GM18861 (cell line): ENCODE measurements around the gene VEPH1.
A peak's percentile ranks its signal among the peaks of the same experiment; 100 is the strongest.

Experiments used
- ATAC-seq: cut with Tn5 transposase; IDR thresholded peaks from one replicate; pipeline ENCODE4 v1.9.1; 2021; ENCODE audit not compliant: unreplicated experiment

Gene VEPH1

DNA sequence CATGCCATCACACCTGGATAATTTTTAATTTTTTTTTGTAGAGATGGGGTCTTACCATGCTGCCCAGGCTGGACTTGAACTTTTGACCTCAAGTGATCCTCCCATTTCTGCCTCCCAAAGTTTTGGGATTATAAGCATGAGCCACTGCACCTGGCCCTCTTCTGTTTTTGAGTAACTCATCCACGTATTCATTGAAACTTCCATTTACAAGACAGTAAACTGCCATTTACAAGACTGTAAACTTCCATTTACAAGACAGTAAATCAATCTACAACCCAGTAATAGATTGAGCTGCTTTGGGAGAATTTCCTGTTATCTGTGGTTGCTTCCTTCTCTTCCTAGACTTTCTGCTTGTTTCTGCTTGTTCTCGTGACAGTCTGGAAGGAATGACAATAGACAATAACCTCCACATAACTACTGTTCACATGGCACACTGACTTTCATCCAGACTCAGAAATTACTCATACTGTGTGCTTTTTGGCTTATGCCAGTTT, 228.5 kb downstream of the VEPH1 start:
- no peak for ATAC-seq

DNA sequence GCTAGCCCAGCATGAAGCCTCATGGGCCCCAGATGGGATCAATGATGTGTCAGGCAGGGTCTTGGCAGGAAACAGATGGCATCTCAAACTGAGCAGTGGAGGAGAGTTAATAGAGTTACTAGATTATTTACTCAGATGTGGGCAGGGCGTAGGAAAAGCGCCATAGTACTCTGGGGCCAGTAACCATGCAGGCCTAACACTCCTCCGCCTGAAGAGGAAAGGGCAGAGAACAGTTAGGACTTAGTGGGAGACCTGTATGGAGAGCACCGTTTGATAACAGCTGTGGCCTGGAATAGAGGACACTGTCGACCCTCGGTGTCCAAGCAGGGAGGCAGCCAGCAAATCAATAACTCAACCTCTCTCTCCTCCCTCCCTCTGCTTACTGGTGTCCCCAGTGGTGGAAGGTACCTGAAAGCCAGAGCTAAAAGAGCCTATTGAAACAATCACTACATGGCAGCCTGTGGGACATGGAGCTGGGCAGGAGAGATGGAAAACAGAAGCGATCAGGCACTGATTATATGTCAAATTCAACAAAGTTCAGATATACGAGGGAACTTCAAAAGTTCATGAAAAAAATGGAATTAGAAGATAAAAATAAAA, 231.8 kb downstream of the VEPH1 start:
- no peak for ATAC-seq

DNA sequence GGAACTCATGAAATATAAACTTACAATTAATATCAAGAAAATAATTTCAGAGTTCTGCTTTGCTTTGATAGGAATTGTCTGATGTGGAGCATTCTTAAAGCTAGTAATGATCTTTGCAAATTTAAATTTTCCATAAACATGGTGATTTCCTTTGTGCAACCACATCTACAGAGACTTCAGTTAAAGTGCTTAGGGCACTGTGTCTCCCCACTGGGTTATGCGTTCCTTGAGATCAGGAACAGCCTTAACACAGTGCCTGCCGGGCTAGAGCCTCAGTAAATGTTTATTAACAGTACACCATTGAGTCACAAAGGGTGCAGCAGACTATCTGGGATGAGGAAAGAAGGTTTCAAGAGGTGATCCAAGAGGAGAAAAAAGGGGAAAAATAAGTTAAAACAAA, 235.2 kb downstream of the VEPH1 start:
- ATAC-seq, result no peak

DNA sequence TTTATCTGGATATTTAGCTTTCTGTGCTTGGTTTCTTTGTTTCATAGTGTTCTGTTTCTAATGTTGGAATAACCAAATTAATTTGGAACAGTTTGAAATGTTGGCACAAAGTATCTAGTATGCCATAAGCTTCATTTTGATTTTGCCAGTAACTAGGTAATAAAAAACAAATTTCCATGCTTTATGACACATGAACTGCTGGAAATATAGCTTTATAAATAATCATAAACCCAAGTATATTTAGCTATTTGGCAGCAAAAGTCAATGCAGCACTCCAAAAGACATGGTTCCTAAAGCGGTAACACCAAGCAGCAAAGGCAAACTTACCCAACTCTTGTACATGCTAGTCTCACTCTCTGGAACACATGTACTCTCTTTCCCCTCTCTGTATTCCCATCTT, 237.3 kb downstream of the VEPH1 start:
- ATAC-seq, result no peak

DNA sequence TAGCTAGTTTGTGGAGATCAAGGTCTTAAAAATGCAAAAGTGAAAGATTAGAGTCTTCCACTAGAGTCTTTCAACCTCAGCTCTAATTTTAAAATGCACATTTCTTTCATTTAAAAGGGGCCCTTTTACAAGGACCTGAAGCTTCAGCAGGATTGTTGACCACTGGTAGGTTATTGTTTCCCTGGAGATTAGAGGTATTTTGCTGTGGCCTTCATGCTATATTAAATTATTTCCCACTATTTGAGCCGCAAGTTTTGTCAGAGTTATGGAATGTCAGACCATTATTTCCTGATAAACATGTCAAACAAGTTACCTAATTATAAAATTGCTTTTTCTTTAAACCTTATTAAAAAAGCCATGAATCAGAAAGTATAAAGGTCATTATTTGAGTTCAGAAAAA, 240.2 kb downstream of the VEPH1 start:
- ATAC-seq, result no peak

DNA sequence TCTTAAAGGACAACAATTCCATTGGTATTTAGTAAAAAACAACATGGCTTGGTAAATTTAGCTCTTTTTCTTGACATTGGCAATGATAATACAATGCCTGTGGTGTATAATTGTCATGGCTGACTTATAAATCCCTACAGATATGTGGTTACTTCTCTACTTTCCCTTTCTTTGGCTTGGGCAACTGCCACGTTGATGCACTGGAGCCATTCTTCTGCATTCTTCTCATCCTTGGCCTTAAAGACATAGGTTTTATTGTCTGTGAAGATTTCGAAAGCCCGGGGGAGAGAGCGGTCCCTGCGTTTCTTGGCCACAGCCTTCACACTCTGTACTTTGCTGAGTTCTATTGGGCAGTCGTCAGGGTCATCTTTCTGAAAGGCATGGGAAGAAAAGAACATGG, 242.2 kb downstream of the VEPH1 start:
- ATAC-seq, result no peak

DNA sequence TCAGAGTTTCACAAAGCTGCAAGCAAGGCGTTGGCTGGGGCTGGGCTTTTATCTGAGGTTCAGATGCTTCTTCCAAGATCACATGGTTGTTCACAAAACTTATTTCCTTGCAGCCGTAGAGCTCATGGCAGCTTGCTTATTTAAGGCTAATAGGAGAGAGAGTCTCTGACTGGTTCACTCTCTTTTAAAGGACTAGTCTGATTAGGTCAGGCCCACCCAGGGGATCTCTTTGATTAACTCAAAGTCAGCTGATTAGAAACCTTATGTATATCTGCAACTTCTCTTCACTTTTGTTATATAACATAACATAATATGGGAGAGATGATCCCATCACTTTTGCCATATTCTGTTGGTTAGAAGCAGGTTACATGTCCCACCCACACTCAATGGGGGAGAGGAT, 243.4 kb downstream of the VEPH1 start:
- no peak for ATAC-seq

DNA sequence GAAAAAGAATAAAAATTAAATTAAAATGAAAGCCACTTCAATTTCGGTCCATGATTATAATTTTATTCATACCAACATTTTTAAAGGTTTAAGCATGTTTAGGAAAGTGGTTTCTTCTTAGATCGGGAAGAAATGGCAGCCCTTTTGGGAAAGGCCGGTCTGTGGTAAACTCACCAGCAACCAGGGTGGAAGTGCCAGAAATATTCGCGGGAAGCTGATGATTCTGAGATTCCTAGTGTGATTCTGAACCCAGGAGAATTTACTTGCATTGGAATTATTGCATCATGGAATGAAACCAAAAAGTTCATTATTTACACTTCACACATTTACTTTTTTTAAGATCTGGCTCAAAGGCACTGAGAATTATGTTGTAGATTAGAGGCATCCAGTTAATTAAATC, 246.1 kb downstream of the VEPH1 start:
- no peak for ATAC-seq

DNA sequence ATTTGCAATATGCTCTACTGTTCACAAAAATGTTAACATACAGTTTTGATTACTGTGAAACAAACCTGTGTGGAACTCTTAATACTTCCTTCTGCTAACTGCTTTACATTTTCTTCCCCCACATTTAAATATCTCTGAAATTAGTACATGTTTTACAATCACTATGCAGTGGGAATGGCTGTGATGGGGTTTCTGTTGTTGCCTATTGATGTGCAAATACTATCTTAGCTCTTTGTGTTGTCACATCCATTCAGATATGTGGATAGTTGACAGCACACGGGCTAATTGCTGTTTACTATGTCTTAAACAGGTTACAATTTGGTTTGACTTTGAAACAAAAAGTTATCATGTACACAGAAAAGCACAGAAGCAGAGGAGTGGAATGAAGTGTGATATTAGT, 247.4 kb downstream of the VEPH1 start:
- ATAC-seq, result no peak

DNA sequence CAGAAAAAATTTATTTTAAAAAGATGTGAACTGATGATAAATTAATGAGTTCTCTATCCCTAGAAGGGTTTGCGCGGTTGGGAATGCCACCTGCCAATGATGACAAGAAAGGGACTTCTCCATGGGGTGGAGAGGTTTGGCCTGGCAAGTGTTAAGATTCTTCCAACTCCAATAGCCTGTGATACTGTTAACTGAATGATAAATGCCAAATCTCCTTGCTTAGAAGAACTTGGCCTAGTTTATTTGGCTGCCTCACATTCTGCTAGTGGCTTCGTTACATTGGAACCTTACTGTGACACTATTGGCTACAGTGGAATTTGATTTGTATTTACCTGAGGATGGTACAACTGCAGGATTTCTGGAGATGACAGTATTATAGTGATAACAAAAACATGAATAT, 251.5 kb downstream of the VEPH1 start:
- no peak for ATAC-seq

DNA sequence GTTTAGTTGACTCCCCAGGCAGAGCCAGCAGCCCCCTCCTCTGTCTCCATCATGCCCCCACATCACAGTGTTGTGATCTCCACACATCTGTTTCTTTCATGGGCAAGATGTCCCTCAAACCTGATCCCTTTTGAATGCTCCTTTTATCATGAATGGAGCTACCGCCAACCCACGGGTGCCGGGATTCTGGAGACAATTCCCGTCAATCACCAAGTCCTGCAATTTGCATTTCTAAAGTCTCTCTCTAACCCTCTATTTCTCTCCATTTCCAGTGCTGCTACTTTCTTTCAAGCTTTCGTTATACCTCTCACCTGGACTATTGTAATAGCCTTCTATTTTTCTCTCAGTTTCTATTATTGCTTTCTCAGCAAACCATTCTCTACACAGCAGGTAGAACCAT, 253.6 kb downstream of the VEPH1 start:
- no peak for ATAC-seq

DNA sequence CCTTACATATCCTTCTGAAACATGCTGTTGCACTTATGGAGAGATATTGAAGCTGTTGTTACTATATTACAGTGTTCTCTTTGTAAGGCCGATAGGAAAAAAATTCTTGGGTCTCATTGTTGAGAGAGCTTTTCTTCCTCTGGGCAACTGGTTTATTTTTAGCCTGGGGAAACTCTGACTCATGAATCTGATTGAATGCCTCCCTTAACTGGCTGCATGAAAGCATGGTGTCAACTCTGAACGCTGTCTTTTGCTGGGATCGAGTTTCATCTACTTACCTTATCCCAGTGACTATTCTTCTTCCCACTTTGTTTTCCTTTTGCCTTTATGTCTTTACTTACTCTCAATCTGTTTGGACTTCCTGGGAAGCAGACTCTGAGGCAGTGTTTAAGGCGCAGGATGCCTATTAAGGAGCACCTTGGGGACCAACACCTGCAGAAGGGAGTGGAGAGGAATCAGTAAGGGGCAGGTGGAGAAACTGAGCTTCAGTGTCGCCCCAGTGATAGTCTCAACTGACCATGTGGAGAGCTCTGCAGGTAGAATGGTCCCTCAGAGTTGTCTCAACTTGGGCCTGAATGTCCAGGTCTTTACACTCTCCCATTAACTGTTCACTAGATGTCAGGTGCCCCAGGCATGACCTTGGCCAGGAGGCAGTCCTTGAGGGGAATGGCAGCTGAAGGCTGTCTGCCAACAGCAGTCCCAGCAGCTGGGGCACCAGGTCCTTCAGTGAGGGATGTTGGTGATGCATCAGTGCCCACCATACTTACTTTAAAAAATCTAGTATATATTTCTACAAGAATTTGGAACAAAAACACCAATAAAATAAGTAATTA, 254.4 kb downstream of the VEPH1 start:
- ATAC-seq, result no peak

DNA sequence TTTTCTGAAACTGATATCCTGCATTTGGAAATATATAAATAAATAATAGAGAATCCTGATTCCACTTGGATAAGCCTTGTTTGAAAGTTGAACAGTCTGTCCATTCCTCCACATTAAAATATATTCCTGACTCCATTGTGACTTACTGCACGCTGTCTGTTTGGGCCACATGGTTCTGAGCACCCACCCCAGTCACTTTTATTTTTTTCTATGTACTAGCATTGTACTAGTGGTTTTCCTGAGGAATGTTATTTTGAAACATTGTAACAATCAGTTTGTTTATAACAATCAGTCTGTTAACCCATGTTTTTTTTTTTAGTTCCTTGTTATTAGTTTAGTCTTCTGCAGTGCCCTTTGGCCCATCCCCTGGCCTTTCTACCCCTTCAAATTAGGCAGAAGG, 255.8 kb downstream of the VEPH1 start:
- ATAC-seq, result no peak

DNA sequence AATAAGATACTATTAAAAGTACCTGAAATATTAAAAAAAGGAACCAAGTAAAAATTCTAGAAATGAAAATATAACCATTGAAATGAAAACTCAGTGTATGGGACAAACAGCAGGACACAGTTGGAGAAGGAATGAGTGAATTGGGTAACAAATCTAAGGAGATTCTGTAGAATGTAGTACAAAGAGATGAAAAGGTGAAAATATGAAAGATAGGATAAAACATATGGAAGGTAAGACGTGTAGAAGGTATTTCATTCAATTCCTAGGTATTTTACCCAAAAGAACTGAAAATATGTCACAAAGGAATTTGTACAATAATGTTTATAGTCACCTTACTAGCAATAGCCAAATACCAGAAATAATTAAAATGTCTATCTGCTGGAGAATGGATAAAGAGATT, 260.4 kb downstream of the VEPH1 start:
- ATAC-seq, result no peak

DNA sequence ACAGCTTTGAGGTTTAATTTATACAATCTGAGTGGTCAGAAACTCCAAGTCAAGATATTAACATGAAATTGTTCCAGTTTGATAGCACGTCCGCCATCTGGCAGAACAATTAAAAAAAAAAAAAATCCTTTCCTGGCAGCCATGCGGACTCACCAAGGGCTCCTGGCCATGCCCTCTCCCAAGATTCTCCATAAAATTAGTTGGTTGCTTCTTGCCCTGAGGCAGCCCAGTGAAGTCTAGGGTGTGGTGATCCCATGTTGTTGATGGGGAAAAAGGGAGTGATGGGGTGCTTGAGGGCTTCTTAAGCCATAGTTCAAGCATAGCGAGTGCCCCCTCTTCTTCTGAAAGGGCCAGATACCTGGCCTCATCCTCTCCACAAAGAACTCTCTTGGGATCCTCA, 261.6 kb downstream of the VEPH1 start:
- ATAC-seq, result no peak

DNA sequence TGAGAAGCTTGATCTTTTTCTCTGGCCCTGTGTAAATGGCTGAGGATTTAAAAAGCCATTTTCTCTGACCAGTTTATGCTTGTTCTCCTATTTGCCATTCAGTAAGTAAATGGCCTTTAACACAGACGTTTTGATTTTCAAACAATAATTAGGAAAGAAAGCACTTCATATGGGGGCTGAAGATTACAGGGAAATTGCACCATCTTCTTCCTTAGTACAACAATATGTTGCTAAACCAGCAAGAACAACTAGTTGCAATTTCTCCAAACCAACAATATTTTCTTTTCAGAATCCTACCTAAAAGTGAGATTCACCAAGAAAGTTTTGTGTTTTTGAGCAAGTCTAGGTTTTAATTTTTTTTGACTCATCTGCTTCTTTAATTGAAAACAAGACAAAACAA, 262.8 kb downstream of the VEPH1 start:
- no peak for ATAC-seq

DNA sequence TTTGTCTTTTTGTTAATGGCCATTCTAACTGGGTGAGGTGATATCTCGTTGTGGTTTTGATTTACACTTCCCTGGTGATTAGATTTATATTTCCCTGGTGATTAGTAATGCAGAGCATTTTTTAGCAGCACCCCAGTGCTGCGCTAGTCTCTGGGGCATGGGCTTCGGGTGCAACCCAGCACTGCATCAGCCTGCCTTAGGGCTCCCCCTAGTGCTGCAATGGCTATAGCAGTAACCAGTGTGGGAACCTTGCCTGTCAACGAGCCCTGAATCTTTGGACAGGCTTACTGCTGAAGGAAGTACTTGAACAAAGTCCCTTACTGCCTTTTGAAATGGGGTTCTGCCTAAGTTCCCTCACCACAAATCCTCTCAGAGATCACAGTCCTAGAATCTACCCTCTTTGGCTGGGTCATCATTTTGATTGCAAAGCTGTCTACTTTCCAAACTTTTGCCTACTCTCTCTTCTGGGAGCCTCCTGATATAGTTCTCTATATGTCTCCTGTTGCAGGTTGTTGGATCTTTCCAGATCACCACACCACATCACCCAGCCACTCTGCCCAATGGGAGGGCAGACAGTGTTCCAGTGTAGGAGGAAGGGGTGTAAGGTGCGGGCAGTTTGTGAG, 264.0 kb downstream of the VEPH1 start:
- peak; percentile 99 for ATAC-seq

DNA sequence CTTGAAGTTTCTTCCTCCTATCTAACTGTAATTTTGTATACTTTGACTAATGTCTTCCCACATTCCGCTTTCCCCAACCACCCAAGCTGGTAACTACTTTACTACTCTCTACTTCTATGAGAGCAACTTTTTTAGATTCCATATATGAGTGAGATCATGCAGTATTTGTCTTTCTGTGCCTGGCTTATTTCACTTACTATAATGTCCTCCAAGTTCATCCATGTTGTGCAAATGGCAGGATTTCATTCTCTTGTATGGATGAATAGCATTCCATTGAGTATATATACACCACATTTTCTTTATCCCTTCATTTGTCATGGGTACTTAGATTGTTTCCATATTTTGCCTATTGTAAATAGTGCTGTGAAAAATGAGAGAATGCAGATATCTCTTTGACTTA, 264.8 kb downstream of the VEPH1 start:
- ATAC-seq, result no peak

DNA sequence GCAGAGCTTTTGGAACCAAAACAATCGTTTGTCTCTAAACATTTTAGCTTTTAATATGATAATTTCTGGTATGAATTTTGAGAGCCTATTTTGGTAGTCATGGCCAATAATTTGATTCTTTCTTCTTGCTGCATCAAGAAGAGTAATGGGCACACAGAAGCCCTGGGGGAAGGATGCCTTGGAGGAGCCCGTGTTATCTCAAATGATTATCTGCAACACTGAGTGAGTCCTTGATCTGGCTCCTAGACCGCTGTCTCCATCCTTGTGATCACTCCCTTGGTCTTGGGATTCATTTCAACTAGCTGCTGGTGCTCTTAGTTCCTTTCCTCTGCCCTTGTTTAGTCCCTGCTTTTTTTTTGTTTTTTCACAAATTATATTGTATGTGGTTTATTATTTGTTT, 265.3 kb downstream of the VEPH1 start:
- ATAC-seq, result no peak

DNA sequence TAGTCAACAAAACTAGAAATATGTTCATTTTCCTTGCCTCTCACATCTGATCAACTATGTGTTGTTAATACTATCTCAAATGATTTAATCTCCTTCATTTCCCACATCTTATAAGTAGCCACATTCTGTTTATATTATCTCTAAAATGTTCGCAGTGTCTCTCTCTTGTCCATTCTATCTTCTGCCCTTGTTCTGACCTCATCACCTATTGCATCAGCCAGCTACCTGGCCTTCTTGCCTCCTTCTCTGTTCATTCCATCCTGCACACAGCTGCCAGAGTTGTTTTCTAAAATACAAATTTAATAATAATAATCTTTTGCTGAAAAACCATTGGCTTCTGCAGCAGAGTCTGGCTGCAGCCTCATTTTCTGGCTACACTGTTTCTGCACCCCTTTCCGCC, 267.9 kb downstream of the VEPH1 start:
- no peak for ATAC-seq

DNA sequence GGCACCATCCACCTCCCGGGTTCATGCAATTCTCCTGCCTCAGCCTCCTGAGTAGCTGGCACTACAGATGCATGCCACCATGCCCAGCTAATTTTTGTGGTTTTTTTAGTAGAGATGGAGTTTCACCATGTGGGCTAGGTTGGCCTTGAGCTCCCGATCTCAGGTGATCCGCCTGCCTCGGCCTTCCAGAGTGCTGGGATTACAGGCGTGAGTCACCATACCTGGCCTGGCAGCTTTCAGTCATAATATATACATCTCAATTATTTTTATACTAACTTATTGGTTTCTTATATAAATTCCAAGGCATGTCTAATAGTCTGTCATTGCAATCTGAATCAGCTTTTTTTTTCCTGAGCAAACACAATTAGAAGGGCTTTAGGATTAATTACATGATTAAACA, 269.3 kb downstream of the VEPH1 start:
- no peak for ATAC-seq

DNA sequence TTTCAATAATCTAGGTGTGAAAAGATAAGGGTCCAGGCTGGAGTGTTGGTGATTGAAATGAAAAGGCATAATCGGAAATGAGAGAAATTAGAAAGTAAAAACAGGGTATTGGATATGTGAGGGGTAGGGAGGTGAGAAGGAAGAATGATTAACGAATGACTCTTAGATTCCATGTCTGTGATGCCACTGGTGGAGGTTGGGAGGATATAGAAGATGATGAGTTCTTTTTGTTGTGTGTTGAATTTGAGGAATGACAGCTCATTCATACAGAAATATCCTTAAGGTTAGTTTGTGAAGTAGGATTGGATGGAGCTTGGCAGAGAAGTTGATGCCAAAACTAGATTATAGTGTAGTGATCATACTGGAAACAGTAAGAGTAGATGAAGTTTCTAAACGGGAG, 271.1 kb downstream of the VEPH1 start:
- ATAC-seq, result no peak
